IMR-90 (cell line): ENCODE results near the gene SMC1B. TPM values are rescaled to one million over a fixed set of nuclear protein-coding genes. Genes with fewer than 3 reads are reported as not detected.
A peak's percentile ranks its signal among the peaks of the same experiment; 100 is the strongest.

Experiments
- ATAC-seq: fragments of 200-7000 bp; cut with Tn5 transposase; 2 replicates; pipeline ENCODE4 v1.9.1; 2020; ENCODE audit warnings: low read depth, mild to moderate bottlenecking, moderate library complexity
- BruUV-seq: library from RNA; stranded (reverse); fragments of 400-500 nt; replicated peaks from 2 replicates; lab custom pipeline; 2021; lab: Mats Ljungman, UMichigan
- CTCF ChIA-PET: fragments of 300-600 bp; formaldehyde crosslinking; extraction: SDS; loops from one replicate; lab custom pipeline; 2021; ENCODE audit warnings: antibody characterized with exemption; lab: Yijun Ruan, JAX
- POLR2A ChIA-PET: fragments of 300-600 bp; sonication (Branson Sonifier 250); formaldehyde crosslinking; loops from one replicate; lab custom pipeline; 2022; ENCODE audit warnings: antibody characterized with exemption; ENCODE audit not compliant: unreplicated experiment; lab: Charles Lee
- DNase-seq: peaks from one replicate; pipeline ENCODE4 v3.0.0; 2013
- H2AFZ ChIP-seq: replicated peaks from 2 replicates; pipeline ENCODE3; 2013; ENCODE audit warnings: low read length, mild to moderate bottlenecking; ENCODE audit not compliant: poor library complexity
- H2AK5ac ChIP-seq: 2 replicates; pipeline ENCODE4 v1.6.1; 2013; ENCODE audit warnings: low read depth, low read length, inconsistent platforms
- H2AK9ac ChIP-seq: replicated peaks from 2 replicates; pipeline ENCODE3; 2013; ENCODE audit warnings: mild to moderate bottlenecking, low read depth, low read length, moderate library complexity; ENCODE audit not compliant: poor library complexity
- H2BK120ac ChIP-seq: 2 replicates; pipeline ENCODE4 v1.6.1; 2013; ENCODE audit warnings: low read depth, low read length, inconsistent platforms
- H2BK15ac ChIP-seq: 3 replicates; pipeline ENCODE4 v1.6.1; 2013; ENCODE audit warnings: low read depth, low read length, inconsistent platforms
- H2BK20ac ChIP-seq: 2 replicates; pipeline ENCODE4 v1.6.1; 2013; ENCODE audit warnings: low read depth, mild to moderate bottlenecking, inconsistent platforms, low read length, moderate library complexity
- H2BK5ac ChIP-seq: 2 replicates; pipeline ENCODE4 v1.6.1; 2013; ENCODE audit warnings: mild to moderate bottlenecking, low read depth, low read length, inconsistent platforms; ENCODE audit not compliant: poor library complexity, severe bottlenecking
- H3K14ac ChIP-seq: replicated peaks from 2 replicates; pipeline ENCODE4 v1.6.1; 2013; ENCODE audit warnings: low read depth, low read length, inconsistent platforms
- H3K18ac ChIP-seq: 2 replicates; pipeline ENCODE4 v1.6.1; 2013; ENCODE audit warnings: low read depth, low read length, control low read depth
- H3K23ac ChIP-seq: 2 replicates; pipeline ENCODE4 v1.6.1; 2013; ENCODE audit warnings: low read depth, low read length, inconsistent platforms
- H3K27ac ChIP-seq: 2 replicates; pipeline ENCODE4 v1.5.1; 2013; ENCODE audit warnings: mild to moderate bottlenecking, control low read depth, low read length; ENCODE audit not compliant: insufficient read depth
- H3K27me3 ChIP-seq: 2 replicates; pipeline ENCODE4 v1.6.1; 2013; ENCODE audit warnings: low read length; ENCODE audit not compliant: control insufficient read depth, insufficient read depth
- H3K36me3 ChIP-seq: 2 replicates; pipeline ENCODE4 v1.6.1; 2013; ENCODE audit warnings: low read length, mixed read lengths; ENCODE audit not compliant: control insufficient read depth, insufficient read depth
- H3K4ac ChIP-seq: 2 replicates; pipeline ENCODE4 v1.6.1; 2013; ENCODE audit warnings: low read depth, low read length, inconsistent platforms
- H3K4me1 ChIP-seq: 2 replicates; pipeline ENCODE4 v1.6.1; 2013; ENCODE audit warnings: low read length, mixed read lengths; ENCODE audit not compliant: control insufficient read depth, insufficient read depth
- H3K4me2 ChIP-seq: 2 replicates; pipeline ENCODE4 v1.6.1; 2013; ENCODE audit warnings: low read depth, mild to moderate bottlenecking, control low read depth, low read length, moderate library complexity
- H3K4me3 ChIP-seq: 2 replicates; pipeline ENCODE4 v1.5.1; 2013; ENCODE audit warnings: low read depth, mild to moderate bottlenecking, control low read depth, low read length, moderate library complexity; ENCODE audit not compliant: insufficient read depth
- H3K56ac ChIP-seq: 2 replicates; pipeline ENCODE4 v1.6.1; 2013; ENCODE audit warnings: low read length, inconsistent platforms; ENCODE audit not compliant: insufficient read depth; ENCODE audit errors: extremely low read depth
- H3K79me1 ChIP-seq, 2 experiments: 2 replicates each; pipeline ENCODE4 v1.6.1; 2013; ENCODE audit warnings: low read length in 2 of 2, inconsistent platforms in 1 of 2, low read depth in 1 of 2
- H3K9ac ChIP-seq: 2 replicates; pipeline ENCODE4 v1.6.1; 2013; ENCODE audit warnings: low read depth, low read length, control low read depth
- H3K9me1 ChIP-seq: 2 replicates; pipeline ENCODE4 v1.6.1; 2013; ENCODE audit warnings: low read length, inconsistent platforms; ENCODE audit not compliant: insufficient read depth
- H3K9me3 ChIP-seq: 2 replicates; pipeline ENCODE4 v1.6.1; 2013; ENCODE audit warnings: low read length; ENCODE audit not compliant: control insufficient read depth, insufficient read depth
- H4K20me1 ChIP-seq: 2 replicates; pipeline ENCODE4 v1.6.1; 2013; ENCODE audit warnings: low read length, inconsistent platforms; ENCODE audit not compliant: insufficient read depth
- H4K5ac ChIP-seq: 2 replicates; pipeline ENCODE4 v1.6.1; 2013; ENCODE audit warnings: mild to moderate bottlenecking, low read depth, low read length, control low read depth
- H4K8ac ChIP-seq, 2 experiments: 2 replicates each; pipeline ENCODE4 v1.6.1; 2013; ENCODE audit warnings: low read depth in 2 of 2, low read length in 2 of 2, control low read depth in 1 of 2, inconsistent platforms in 1 of 2
- H4K91ac ChIP-seq: 2 replicates; pipeline ENCODE4 v1.6.1; 2013; ENCODE audit warnings: low read depth, low read length, inconsistent platforms; ENCODE audit not compliant: insufficient read depth
- BHLHE40 ChIP-seq: fragments of 150-350 bp; IDR thresholded peaks from 2 replicates; pipeline ENCODE4 v1.6.1; 2016; ENCODE audit warnings: mild to moderate bottlenecking, low read depth, low read length
- CEBPB ChIP-seq: IDR thresholded peaks from 2 replicates; pipeline ENCODE4 v1.6.1; 2012; ENCODE audit warnings: low read depth, low read length, improper control_type of control experiment
- CHD1 ChIP-seq: IDR thresholded peaks from 2 replicates; pipeline ENCODE4 v1.6.1; 2012; ENCODE audit warnings: low read depth, low read length, improper control_type of control experiment
- FOS ChIP-seq: fragments of 150-350 bp; IDR thresholded peaks from 2 replicates; pipeline ENCODE4 v1.6.1; 2016; ENCODE audit warnings: low read depth, low read length
- MAFK ChIP-seq: IDR thresholded peaks from 2 replicates; pipeline ENCODE4 v1.6.1; 2012; ENCODE audit warnings: low read depth, low read length, improper control_type of control experiment
- MAZ ChIP-seq: IDR thresholded peaks from 2 replicates; pipeline ENCODE4 v1.6.1; 2012; ENCODE audit warnings: low read depth, mild to moderate bottlenecking, low read length, improper control_type of control experiment, moderate library complexity, borderline replicate concordance
- MXI1 ChIP-seq: IDR thresholded peaks from 2 replicates; pipeline ENCODE4 v1.6.1; 2012; ENCODE audit warnings: low read depth, mild to moderate bottlenecking, low read length, moderate library complexity, borderline replicate concordance
- NFE2L2 ChIP-seq: fragments of 150-350 bp; IDR thresholded peaks from 2 replicates; pipeline ENCODE4 v1.6.1; 2016; ENCODE audit warnings: low read depth, mild to moderate bottlenecking, low read length
- POLR2A ChIP-seq: IDR thresholded peaks from 2 replicates; pipeline ENCODE4 v1.6.1; 2012; ENCODE audit warnings: mild to moderate bottlenecking, low read depth, low read length
- RAD21 ChIP-seq: IDR thresholded peaks from 2 replicates; pipeline ENCODE4 v1.6.1; 2012; ENCODE audit warnings: low read length, improper control_type of control experiment
- RCOR1 ChIP-seq: IDR thresholded peaks from 2 replicates; pipeline ENCODE4 v1.6.1; 2012; ENCODE audit warnings: mild to moderate bottlenecking, low read length, improper control_type of control experiment; ENCODE audit not compliant: insufficient replicate concordance
- SMC3 ChIP-seq: fragments of 150-350 bp; IDR thresholded peaks from 2 replicates; pipeline ENCODE4 v1.6.1; 2016; ENCODE audit warnings: low read depth, mild to moderate bottlenecking, antibody characterized with exemption, low read length, moderate library complexity
- USF2 ChIP-seq: fragments of 150-350 bp; IDR thresholded peaks from 2 replicates; pipeline ENCODE4 v1.6.1; 2017; ENCODE audit warnings: mild to moderate bottlenecking, antibody characterized with exemption, low read length, low read depth
- WGBS, 2 experiments: methylation state at CpG; one replicate each; pipeline versions ENCODE4 v1.1.5 to v1.1.7; 2013; ENCODE audit warnings: missing lambda C conversion rate in 2 of 2; ENCODE audit not compliant: insufficient read length in 1 of 2; ENCODE audit errors: extremely low coverage in 2 of 2; 5-methylcytosine and 5-hydroxymethylcytosine counted together
- dilution Hi-C: fragments of 300-500 bp; cut with HindIII; formaldehyde crosslinking; loops from one replicate; pipeline ENCODE4 v1.14.3; 2018; ENCODE audit warnings: low sequenced_read_pairs; ENCODE audit not compliant: unreplicated experiment
- in situ Hi-C: fragments of 300-500 bp; cut with MboI; formaldehyde crosslinking; loops from 3 replicates; pipeline ENCODE4 v1.14.3; 2019; ENCODE audit warnings: low sequenced_read_pairs, inconsistent platforms, mixed read lengths
- intact Hi-C: fragments of 100-400 bp; cut with micrococcal nuclease; formaldehyde crosslinking; loops from 2 replicates; pipeline ENCODE4 v1.10.0; 2022
- polyA plus RNA-seq, 3 experiments: library from polyadenylated mRNA; depleted of rRNA; stranded (reverse); fragments of >200 nt; gene quantifications; 2 replicates each; pipeline ENCODE4 v1.2.3, GENCODE V29; 2012; ENCODE audit warnings: low replicate concordance in 1 of 3
- total RNA-seq: library from RNA; depleted of rRNA; stranded (reverse); fragments of >200 nt; gene quantifications from 2 replicates; pipeline ENCODE4 v1.2.3, GENCODE V29; 2012
- TF ChIP-seq, protein P1 (sequence below): fragments of 150-350 bp; IDR thresholded peaks from 2 replicates; pipeline ENCODE4 v1.6.1; 2016; ENCODE audit warnings: low read depth, mild to moderate bottlenecking, low read length, moderate library complexity, borderline replicate concordance

SMC1B gene
- total and polyA plus RNA-seq, 2 of the 4 experiments (the other 2 are of a cell fraction), result not detected

GRCh38 chr22:45444168-45444567, 30.8 kb upstream of the SMC1B start:
- Histone ChIP-seq H2BK15ac (peak overlapping the region; percentile 39; the same call in 1 of the 3 replicates), H3K4me2 (no peak overlapping the region), H2AK9ac (no peak overlapping the region), H3K27ac (peak overlapping the region; percentile 8; the same call in 1 of the 2 replicates), H4K20me1 (no peaks in the 10 kb centered on the region), H3K4me1 (peaks cover 21% of the 10 kb centered on the region), H4K8ac (peak overlapping the region; percentile 54 to 69; a peak in 3 of 4 replicates), H4K5ac (peak overlapping the region; percentile 2; the same call in 1 of the 2 replicates), H3K23ac (peak overlapping the region; percentile 46), H2BK120ac (peak overlapping the region; percentile 89), H3K79me1 (no peaks in the 10 kb centered on the region), H3K18ac (peak overlapping the region; percentile 4), H3K9me1 (peaks cover 5% of the 10 kb centered on the region), H2AK5ac (peak overlapping the region; percentile 80), H3K9me3 (no peaks in the 10 kb centered on the region), H2AFZ (no peak overlapping the region), H3K56ac (0 out of 2 replicates have a peak overlapping the region, but pooled peaks have one; percentile 4), H3K14ac (peak overlapping the region; percentile 90), H3K27me3 (no peaks in the 10 kb centered on the region), H3K36me3 (no peaks in the 10 kb centered on the region), H2BK20ac (peak overlapping the region; percentile 86), H3K9ac (no peak overlapping the region), H4K91ac (peak overlapping the region; percentile 88), H2BK5ac (no peak overlapping the region), H3K4me3 (no peak overlapping the region), H3K4ac (peak overlapping the region; percentile 91)
- dilution Hi-C loops (no loop called here), in situ Hi-C loops (no loop called here), intact Hi-C loops (no loop called here)
- WGBS, 2 experiments, result no CpG with 5 or more reads among the region's 3 CpGs
- BruUV-seq, result no TSS peak
- TF ChIP-seq MAFK, result no peak
- no peak for TF ChIP-seq RCOR1
- no peak for TF ChIP-seq BHLHE40
- no peak for TF ChIP-seq POLR2A
- no peak for TF ChIP-seq MXI1
- TF ChIP-seq MAZ, result no peak
- TF ChIP-seq NFE2L2, result no peak
- no peak for TF ChIP-seq RAD21
- TF ChIP-seq, protein P1, sequence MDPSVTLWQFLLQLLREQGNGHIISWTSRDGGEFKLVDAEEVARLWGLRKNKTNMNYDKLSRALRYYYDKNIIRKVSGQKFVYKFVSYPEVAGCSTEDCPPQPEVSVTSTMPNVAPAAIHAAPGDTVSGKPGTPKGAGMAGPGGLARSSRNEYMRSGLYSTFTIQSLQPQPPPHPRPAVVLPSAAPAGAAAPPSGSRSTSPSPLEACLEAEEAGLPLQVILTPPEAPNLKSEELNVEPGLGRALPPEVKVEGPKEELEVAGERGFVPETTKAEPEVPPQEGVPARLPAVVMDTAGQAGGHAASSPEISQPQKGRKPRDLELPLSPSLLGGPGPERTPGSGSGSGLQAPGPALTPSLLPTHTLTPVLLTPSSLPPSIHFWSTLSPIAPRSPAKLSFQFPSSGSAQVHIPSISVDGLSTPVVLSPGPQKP, result no peak
- no peak for TF ChIP-seq CEBPB
- TF ChIP-seq USF2, result no peak
- TF ChIP-seq SMC3, result no peak
- no peak for TF ChIP-seq CHD1
- TF ChIP-seq FOS, result no peak
- ChIA-PET POLR2A (no interaction called here), CTCF (interaction anchor here (1.6 kb wide), 1 partner anchor 105 kb away, joined by 7 read pairs; no protein-coding TSS in a partner anchor)
- DNase-seq (peak; percentile 54), ATAC-seq (peak; percentile 47)
